G401.6 (cell line): ENCODE measurements around the gene PIM3.

ENCODE experiments used
- FAIRE-seq: peaks from 2 replicates; lab custom pipeline; 2012; peaks lifted over from hg19 to GRCh38; lab: Jason Lieb, UNC

Gene PIM3

DNA sequence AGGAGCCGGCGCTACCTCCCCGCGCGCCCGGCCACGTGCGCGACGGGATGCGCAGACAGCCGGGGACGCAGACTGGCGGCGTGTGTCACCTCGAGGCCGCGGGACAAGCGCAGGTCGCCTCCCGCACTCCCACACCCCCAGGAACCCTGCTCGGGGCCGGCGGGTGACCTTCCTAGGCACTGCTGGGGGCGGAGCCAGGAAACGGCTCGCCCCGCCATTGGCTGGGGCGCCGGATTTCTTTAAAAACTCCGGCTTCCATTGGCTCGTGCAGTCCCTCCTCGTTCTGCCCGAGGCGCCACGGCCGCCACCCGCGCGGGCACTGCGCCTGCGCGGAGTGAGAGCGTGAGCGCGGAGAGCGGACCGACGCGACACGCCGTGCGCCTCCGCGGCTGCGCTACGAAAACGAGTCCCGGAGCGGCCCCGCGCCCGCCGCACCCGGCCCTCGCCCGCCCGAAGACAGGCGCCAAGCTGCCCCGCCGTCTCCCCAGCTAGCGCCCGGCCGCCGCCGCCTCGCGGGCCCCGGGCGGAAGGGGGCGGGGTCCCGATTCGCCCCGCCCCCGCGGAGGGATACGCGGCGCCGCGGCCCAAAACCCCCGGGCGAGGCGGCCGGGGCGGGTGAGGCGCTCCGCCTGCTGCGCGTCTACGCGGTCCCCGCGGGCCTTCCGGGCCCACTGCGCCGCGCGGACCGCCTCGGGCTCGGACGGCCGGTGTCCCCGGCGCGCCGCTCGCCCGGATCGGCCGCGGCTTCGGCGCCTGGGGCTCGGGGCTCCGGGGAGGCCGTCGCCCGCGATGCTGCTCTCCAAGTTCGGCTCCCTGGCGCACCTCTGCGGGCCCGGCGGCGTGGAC, at the start of gene PIM3:
PIM3 (plus strand) TSS at position 614 of the 846 bp plus-strand sequence; CDS start at position 790, 176 bp downstream.
- peak; percentile 92 for FAIRE-seq

DNA sequence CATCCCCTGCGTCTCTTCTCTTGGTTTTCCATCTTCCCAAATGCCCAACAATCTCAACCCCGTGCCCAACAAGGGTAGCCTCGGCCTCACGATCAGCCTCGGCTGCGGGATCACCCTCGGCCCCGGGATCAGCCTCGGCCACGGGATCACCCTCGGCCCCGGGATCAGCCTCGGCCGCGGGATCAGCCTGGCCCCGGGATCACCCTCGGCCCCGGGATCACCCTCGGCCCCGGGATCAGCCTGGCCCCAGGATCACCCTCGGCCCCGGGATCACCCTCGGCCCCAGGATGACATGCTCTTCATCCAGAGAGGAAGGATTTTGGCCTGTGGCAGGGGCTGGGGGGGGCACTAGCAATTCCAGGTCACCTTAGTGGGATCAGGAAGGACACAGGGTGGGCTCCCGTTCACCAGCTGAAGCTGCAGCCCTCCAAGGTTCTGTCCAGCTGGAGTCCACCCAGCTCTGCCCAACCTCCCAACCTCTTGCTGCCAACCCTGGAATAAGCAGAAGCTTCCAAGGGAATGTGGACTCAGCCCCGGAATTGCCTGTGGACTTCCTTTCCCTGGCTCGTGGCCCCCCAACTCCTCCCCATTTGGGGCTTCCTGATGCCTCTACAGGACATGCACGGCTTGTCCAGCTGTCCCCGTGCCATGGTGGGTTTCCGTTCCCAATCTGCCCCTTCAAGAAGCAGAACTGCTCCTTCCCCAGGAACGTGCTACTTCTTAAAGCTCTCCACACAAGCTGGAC, 48.5 kb upstream of the PIM3 start:
- FAIRE-seq = no peak

DNA sequence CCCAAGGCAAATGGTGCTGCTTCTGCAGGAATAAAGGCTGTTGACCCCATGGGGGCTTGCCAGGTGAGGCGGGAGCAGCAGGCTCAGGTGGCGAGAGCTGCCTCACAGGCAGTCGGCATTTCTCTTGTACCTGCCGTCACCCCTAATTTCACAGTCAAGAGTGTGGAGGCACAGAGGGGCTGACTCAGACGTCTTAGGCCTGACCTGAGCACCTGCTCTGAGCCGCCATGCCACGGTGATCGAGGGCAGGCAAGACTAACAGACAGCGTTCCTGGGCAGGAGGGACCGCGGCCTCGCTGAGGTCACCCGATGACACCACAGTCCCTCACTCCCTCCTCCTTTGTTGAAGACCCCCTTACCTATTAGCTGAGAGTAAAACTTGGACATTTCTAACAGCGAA, 47.5 kb upstream of the PIM3 start:
- no peak for FAIRE-seq

DNA sequence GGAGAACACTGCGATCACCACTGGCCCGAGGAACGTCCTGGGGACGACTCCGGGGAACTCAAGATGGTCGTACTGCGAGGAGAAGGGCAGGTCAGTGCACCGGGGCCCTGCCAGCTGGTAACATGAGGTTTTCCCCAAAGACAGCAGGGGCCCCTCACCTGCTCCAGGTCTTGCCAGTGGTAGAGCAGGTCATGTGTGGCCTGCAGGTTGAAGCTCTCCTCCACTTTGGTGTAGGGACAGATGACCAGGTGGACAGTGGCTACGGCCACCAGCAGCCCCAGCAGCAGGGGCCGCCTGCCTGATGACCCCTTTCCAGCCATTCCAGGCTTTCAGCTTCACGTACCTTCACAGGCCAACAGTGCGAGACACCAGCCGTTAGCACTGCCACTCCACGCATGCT, 47.1 kb upstream of the PIM3 start:
- FAIRE-seq = no peak

DNA sequence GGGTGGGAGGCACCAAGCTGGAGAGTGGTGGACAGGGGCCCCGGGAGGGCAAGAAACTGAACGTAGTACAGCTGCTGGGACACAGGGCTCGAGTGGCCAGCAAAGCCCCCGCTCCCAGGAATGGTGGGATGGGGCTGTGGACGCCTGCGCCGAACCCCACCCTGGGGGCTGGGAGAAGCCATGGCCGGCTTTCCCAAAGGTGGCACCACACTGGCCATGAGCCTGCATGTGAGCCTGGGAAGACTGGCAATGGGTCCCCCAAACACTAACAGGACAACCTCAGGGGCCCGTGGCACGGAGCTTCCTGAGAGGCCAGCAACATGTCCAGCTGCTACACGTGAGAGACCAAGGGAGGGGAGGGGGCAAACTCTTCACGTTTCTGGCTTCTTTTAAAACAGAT, 46.3 kb upstream of the PIM3 start:
- FAIRE-seq = no peak

DNA sequence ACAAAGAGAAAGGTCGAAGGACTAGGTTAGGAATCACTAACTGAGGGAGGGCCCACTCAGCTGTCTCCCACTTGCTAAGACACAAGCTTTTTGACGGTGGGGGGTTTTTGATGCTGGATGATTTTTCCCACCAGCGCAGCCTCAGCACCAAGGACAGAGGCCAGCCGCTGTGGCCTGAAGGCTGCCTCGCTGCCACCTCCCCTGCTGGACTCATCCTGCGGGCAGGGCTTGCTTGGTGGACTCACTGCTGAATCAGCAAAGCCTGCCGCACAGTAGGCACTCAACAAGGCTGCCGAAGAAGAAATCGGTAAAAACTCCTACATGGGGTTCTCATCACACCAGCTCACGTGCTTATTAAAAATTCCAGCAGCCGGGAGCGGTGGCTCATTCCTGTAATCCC, 45.0 kb upstream of the PIM3 start:
- FAIRE-seq = no peak

DNA sequence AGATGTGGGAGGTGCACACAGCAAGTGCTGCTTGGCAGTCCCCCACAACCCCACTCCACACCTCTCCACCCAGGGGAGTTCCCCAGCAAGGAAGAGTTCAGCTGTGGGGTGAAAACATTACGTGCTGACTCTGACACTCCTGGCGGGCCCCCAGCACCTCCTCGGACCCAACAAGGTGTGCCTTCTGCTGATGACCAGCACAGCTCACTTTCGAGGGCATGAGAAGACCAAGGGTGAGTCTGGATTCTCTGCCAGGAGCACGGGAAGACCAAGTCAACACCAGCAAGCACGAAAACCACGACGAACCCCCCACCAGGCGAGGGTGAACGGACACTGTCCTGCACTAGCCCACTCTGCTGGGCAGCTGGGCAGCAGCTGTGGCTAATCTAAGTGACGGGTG, 43.7 kb upstream of the PIM3 start:
- no peak for FAIRE-seq

DNA sequence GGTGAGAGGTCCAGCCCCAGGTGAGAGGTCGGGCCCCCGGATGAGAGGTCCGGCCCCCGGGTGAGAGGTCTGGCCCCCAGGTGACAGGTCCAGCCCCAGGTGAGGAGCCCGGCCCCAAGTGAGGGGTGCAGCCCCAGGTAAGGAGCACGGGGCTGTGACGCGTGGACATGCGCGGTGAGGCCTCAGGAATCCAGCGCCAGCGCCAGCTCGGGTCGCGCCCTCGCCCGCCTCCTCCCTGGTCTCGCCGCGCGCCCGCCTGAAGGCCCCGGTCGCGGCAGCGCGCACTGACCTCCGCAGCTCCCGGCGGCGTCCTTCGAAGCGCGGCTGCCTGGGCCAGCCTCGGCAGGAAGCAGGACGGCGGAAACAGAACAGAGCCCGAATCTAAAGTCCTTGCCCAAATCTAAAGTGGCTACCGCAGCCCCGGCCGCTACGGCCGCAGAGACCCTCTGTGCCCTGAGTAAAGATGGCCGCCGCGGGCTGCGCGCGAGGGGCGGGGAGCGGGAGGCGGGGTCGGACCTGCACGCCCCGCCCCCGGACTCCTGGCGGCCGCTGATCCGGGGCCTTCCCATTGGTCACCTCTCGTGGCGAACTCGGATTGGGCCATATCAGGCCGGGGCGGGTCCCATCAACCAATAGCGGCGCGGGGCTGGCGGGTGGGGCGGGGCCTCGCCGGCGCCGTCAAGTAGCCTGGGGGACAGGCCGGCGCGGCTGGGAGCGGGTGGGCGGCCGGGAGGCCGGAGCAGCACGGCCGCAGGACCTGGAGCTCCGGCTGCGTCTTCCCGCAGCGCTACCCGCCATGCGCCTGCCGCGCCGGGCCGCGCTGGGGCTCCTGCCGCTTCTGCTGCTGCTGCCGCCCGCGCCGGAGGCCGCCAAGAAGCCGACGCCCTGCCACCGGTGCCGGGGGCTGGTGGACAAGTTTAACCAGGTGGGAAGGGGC, 42.3 kb upstream of the PIM3 start, which contains the start of the genes ALG12 and CRELD2:
ALG12 (minus strand) TSS at position 465 of the 937 bp plus-strand sequence. CDS start 4,673 bp downstream, outside the sequence.
CRELD2 (plus strand) TSS at position 661 of the 937 bp plus-strand sequence; CDS start at position 797, 136 bp downstream.
- peak; percentile 61 for FAIRE-seq

DNA sequence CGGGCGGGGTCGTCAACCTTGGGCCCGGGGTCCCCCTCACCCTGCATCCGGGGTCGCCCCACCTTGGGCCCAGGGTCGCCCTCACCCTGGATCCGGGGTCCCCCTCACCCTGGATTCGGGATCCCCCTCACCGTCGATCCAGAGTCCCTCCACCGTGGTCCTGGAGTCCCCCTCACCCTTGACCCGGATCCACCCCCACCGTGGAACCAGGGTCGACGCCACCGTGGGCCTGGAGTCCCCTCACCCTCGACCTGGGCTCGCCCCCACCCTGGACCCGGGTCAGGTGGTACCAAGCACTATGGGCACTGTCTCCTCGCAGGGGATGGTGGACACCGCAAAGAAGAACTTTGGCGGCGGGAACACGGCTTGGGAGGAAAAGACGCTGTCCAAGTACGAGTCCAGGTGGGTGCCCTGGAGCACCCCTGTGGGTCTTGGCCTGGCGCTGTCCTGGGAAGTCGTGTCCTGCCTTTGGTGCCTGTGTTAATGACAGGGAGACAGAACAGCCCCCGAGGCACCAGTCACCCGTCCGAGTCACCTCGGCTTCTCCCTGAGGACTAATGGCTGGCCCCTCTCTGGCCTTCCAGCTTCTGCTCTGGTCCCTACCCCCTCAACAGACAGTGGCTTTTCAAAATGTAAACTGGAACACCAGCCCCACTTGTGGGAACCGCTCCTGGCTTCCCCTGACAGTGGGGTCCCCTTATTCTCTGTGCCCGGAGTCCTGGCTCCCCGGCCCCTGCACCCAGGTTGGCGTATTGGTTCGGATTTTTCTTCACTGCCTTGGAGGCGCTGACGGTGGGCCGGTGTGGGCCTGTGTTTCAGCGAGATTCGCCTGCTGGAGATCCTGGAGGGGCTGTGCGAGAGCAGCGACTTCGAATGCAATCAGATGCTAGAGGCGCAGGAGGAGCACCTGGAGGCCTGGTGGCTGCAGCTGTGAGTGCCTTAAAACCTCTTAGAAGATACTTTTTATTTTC, 41.4 kb upstream of the PIM3 start:
- no peak for FAIRE-seq

DNA sequence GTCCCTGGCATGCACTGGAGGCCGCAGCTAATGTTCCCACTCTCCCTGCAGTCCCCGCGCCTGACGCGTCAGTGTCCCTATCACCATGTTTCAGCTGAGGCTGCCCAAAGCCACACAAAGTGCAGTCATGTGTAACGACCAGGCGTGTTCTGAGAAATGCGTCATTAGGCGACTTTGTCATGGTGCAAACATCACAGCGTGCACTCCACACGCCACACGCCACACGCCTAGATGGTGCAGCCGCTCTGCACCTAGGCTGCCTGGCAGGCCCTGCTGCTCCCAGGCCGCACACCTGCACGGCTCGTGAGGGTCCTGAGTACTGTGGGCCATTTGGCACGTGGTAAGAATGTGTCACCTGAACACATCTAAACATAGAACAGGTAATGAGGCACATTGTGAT, 39.7 kb upstream of the PIM3 start:
- no peak for FAIRE-seq

DNA sequence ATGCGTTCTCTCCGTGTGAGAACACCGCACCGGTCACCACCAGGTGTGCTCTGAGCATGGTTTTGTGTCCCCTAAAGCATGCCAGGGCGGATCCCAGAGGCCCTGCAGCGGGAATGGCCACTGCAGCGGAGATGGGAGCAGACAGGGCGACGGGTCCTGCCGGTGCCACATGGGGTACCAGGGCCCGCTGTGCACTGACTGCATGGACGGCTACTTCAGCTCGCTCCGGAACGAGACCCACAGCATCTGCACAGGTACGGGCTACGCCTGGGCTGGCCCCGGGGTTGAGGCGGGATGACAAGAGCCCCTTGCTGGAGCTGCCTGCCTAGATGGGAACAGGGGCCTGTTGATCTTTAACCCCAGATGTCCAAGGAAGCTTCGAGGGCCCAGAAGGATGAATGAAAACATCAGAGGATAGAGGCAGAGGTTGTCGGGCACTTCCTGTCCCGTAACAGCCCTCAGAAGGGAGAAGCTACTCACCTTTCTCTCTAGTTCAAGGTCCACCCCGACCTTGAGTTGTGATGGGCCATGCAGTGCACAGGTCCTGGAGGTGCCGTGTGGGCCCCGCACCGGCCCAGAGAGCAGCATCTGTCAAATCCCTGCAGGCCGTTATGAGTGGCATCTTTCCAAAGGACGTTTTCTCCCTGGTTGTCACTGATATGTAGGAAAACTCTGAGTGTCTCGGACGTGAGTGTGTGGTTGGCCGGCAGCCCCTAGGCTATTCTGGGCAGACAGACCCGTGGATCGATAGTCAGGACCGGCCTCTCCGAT, 38.9 kb upstream of the PIM3 start:
- no peak for FAIRE-seq

DNA sequence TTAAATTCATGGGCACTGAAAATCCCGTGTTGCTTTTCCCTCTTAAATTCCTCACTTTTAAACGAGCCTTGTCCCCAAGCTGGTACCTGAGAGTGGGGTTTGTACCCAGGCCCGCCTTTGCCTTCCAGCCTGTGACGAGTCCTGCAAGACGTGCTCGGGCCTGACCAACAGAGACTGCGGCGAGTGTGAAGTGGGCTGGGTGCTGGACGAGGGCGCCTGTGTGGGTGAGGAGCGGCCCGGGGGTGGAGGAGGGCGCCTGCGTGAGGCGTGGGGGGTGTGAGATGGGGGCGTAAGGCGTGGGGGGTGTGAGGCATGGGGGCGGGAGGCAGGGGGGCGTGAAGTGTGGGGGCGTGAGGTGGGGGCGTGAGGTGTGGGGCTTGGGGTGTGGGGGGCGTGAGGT, 38.1 kb upstream of the PIM3 start:
- FAIRE-seq = no peak

DNA sequence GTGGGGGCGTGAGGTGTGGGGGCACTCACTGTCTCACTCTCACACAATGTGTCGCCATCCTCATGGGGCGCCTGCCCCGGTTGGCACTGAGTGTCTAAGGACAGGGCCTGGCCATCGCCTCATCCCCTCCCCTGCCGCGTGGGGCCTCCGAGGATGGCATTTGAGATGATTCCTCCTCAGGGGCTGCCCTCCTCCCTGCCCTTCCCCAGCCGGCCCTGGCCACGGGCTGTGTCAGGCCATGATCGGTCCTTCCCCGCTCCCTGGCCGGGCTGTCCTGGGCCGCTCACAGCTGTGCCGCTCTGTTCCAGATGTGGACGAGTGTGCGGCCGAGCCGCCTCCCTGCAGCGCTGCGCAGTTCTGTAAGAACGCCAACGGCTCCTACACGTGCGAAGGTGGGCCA, 37.6 kb upstream of the PIM3 start:
- FAIRE-seq = no peak

DNA sequence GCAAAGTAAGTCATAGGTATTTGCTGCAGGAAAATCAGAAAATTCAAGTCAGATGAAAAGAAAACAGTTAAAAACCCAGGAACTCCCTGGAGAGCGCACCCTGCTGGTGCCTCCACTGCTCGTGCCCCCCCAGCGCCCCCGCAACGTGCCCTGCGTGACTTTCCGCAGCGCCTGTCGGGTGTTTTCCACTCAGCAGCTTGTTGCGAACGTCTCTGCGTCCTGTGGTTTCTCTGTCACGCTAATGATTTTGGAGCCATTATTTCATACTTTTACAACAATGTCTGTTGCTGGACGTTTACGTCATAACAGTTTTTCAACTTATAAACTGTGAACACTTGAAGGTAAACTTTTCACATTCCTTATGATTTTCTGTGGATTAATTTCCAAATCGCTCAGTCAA, 37.1 kb upstream of the PIM3 start:
- no peak for FAIRE-seq

DNA sequence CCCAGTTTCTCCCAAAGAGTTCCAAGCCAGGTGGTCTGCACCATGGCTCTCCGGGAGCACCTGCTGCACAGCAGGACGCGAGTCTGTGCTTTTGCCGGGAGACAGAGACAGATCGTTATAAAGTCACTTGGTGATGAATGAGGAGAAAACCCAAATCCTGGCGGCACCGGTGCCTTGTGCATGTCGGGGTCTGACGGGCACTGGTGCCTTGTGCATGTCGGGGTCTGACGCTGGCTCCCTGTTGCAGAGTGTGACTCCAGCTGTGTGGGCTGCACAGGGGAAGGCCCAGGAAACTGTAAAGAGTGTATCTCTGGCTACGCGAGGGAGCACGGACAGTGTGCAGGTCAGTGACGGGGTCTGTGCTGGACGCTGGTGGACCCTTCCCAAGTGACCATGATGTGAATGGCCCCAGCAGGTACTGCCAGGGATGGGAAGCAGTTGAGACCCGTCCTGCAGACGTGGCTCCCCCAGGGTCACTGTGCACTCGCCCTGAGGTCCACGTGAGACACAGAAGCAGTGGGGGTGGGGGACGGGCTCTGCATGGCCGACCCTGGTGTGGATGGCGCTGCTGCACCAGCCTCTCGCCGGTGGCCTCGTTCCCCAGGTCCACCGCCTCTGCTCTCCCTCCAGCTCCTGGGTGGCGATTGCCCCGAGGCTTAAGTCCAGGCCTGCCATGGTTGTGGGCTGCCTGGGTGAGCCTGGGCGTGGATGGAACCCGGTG, 36.3 kb upstream of the PIM3 start:
- FAIRE-seq = no peak

DNA sequence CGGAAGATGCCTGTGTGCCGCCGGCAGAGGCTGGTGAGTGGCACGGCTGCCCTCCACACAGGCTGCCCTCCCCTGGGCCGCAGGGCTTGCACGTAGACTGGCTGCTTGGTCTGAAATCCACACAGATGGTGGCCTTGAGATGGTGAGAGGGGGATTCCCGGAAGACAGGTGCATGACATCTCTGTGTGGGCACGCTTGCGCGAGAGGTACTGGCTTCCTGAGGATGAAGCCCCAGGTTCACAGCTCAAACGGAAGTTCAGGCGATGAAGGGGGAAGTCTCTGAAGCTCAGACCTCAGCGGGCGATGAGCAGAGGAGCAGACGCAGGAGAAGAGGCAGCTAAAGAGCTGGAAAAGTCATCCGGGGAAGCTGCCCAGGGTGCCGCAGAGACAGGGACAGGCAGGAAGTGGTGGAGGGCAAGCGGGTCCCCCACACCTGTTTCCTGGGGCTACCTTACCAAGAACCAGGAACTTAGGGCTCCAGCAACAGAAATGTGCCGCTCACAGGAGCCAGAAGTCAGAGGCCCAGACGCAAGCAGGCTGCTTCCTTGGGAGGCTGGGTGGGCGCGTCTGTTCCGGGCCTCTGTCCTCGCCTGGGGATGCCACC, 34.9 kb upstream of the PIM3 start:
- no peak for FAIRE-seq

DNA sequence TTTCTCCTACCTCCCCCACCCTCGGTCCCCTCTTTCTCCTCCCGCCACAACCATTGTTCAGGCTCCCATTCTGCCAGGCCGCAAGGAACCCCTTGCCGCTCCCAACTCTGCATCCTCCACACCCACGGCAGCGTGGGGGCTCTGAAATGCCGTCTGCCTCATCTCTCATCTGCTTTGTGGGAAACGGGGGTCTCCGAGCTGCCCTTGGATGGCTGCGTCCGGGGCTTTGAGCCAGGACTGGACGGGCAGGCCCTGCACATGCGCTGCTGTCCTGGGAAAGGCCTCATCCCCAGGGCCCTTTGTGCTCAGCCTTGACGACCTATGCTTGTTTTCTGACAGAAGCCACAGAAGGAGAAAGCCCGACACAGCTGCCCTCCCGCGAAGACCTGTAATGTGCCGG, 33.7 kb upstream of the PIM3 start:
- FAIRE-seq = no peak

DNA sequence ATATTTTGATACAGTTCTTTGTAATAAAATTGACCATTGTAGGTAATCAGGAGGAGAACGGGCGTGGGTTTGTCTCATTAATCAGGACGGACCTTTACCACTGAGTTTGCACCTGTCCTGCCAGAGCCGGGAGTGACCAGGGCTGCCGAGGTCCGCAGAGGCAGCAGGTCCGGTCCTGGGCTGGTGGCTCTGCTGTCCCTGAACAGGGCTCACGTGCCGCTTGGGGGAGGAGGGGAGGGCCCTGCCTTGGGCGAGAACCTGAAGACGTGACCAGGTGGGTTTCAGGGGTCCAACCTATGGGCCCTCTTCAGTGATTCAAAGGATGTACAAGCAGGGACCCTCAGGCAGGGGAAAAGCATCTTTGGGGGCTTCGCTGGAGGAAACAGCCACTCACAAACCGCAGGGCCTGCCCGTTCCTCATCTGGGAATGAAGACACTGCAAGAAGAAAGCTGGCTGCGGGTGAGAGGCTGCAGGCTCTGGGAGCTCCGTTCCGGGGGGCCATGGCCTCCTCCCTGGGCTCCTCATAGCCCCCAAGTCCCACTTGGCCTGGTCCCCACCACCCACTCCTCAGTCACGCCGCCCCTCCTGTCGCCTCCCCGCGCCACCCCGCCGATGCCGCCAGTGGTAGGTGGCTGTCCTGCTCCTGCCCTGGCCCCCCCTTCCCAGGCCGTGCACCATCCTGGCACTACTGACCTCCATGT, 32.9 kb upstream of the PIM3 start:
- FAIRE-seq = no peak

DNA sequence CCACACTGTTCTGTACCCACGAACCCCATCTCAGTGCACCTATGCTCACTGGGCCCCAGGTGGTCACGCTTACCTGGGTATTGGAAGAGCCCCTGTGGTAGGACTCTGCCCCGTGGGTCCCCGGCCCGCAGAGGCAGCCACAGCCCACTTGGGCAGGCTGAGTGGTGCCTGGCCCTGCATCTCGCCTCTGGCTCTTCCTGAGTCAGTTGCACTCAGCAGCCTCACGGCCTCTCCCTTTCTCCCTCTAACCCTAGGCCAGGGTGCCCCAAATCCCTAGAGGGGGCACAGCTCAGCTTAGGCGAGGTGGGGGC, 32.4 kb upstream of the PIM3 start:
- no peak for FAIRE-seq
